GM23248 (cell line): ENCODE measurements around the gene OPCML. TPM values are rescaled to one million over a fixed set of nuclear protein-coding genes. Genes with fewer than 3 reads are reported as not detected.

Source experiments
- DNase-seq: peaks from one replicate; pipeline ENCODE4 v3.0.0-alpha.2; 2015
- H2AFZ ChIP-seq: fragments of 200-600 bp; sonication (generic); 2 replicates; pipeline ENCODE4 v1.6.1; 2016; ENCODE audit warnings: antibody characterized with exemption
- H3F3A ChIP-seq: fragments of 200-600 bp; sonication (generic); 2 replicates; pipeline ENCODE4 v1.6.1; 2016; ENCODE audit warnings: mild to moderate bottlenecking, antibody characterized with exemption, mixed run types; ENCODE audit not compliant: insufficient read depth
- H3K27ac ChIP-seq: fragments of 200-600 bp; sonication (generic); 2 replicates; pipeline ENCODE4 v1.5.1; 2016; ENCODE audit warnings: mild to moderate bottlenecking
- H3K27me3 ChIP-seq: fragments of 200-600 bp; sonication (generic); replicated peaks from 2 replicates; pipeline ENCODE4 v1.6.1; 2016; ENCODE audit warnings: mild to moderate bottlenecking; ENCODE audit not compliant: insufficient read depth
- H3K36me3 ChIP-seq: fragments of 200-600 bp; sonication (generic); 2 replicates; pipeline ENCODE4 v1.6.1; 2016; ENCODE audit warnings: low read depth, mild to moderate bottlenecking
- H3K4me1 ChIP-seq: fragments of 200-600 bp; sonication (generic); 2 replicates; pipeline ENCODE4 v1.6.1; 2016; ENCODE audit warnings: mild to moderate bottlenecking; ENCODE audit not compliant: insufficient read depth
- H3K4me2 ChIP-seq: fragments of 200-600 bp; sonication (generic); one replicate; pipeline ENCODE4 v1.6.1; 2016; ENCODE audit warnings: mild to moderate bottlenecking; ENCODE audit not compliant: unreplicated experiment
- H3K4me3 ChIP-seq: fragments of 200-600 bp; sonication (generic); 2 replicates; pipeline ENCODE4 v1.5.1; 2016; ENCODE audit warnings: mild to moderate bottlenecking
- H3K79me2 ChIP-seq: fragments of 200-600 bp; sonication (generic); 2 replicates; pipeline ENCODE4 v1.6.1; 2016; ENCODE audit warnings: mild to moderate bottlenecking; ENCODE audit not compliant: insufficient read depth
- H3K9ac ChIP-seq: fragments of 200-600 bp; sonication (generic); 2 replicates; pipeline ENCODE4 v1.6.1; 2016; ENCODE audit warnings: mild to moderate bottlenecking
- H3K9me2 ChIP-seq: fragments of 200-600 bp; sonication (generic); 2 replicates; pipeline ENCODE4 v1.6.1; 2016; ENCODE audit warnings: mixed run types, mild to moderate bottlenecking, moderate library complexity; ENCODE audit not compliant: insufficient read depth
- H3K9me3 ChIP-seq: fragments of 200-600 bp; sonication (generic); one replicate; pipeline ENCODE4 v1.6.1; 2017; ENCODE audit warnings: low read depth
- H4K20me1 ChIP-seq: fragments of 200-600 bp; sonication (generic); 2 replicates; pipeline ENCODE4 v1.6.0; 2016; ENCODE audit not compliant: insufficient read depth
- EZH2 ChIP-seq: fragments of 200-600 bp; sonication (generic); IDR thresholded peaks from 2 replicates; pipeline ENCODE4 v1.6.1; 2018; ENCODE audit warnings: antibody characterized with exemption, mild to moderate bottlenecking; ENCODE audit not compliant: insufficient read depth, poor library complexity, severe bottlenecking
- EZH2phosphoT487 ChIP-seq: fragments of 200-600 bp; sonication (generic); IDR thresholded peaks from 2 replicates; pipeline ENCODE4 v1.6.1; 2018; ENCODE audit warnings: antibody characterized with exemption, moderate library complexity, mild to moderate bottlenecking, low read depth; ENCODE audit not compliant: insufficient read depth
- whole genome bisulfite sequencing, 2 experiments: methylation state at CpG; one replicate each; pipeline ENCODE4 v1.1.6; 2015 to 2017; ENCODE audit warnings: low lambda C conversion rate in 2 of 2, low coverage in 1 of 2; ENCODE audit errors: missing lambda C conversion rate in 2 of 2; 5-methylcytosine and 5-hydroxymethylcytosine counted together
- in situ Hi-C: fragments of 300-500 bp; cut with MboI; formaldehyde crosslinking; loops from 2 replicates; pipeline ENCODE4 v1.15.0; 2020
- polyA plus RNA-seq: library from polyadenylated mRNA; unstranded; fragments of >200 nt; fragmentation: Nextera tagmentation; extraction: Ambion mirVana; gene quantifications from 2 replicates; pipeline ENCODE4 v1.2.1, GENCODE V29; 2016
- total RNA-seq: library from RNA; depleted of rRNA; stranded (reverse); fragments of >200 nt; shearing (Covaris generic); gene quantifications from 2 replicates; pipeline ENCODE4 v1.2.3, GENCODE V29; 2014

OPCML gene
- total and polyA plus RNA-seq, 2 experiments from 2014 or later: 0.69 to 1.6 TPM

DNA sequence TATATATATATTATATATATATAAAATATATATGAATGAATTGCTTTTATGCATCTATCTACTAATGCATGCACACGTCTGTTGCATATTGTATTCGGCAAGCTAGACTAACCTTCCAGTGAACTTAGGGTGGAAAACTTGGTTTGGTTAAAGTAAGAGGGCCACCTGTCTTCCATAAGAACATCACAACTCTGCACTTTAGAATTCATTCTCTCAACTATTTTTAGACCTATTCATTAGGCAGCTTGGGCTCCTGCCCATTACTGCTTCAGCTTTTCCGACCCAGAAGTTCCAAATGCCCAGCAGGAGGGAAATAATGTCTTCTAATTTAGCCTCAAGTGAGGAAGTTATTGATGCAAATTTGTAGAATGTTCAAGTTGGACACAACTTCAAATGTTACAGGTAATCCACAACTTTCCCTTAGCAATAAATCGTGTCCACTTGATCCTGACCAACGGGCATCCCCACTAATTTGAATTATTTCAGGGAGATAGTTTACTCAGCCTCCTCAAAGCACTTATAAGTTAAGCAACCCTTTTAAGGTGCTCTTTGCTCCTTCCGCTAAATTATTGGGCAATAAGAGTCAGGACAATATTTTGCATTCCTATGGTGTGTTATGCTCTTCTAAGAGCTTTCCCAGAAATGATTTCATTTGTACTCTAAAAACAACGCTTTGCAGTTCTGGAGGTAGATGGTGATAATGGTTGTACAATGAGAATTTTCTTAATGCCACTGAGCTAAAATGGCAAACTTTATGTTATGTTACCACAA is 132.3 kb downstream of the OPCML start:
- Histone ChIP-seq H3K9me3 (no peaks in the 10 kb centered on the region), H3K9me2 (no peaks in the 10 kb centered on the region), H3K4me1 (no peaks in the 10 kb centered on the region), H3K36me3 (no peaks in the 10 kb centered on the region), H3K27me3 (no peaks in the 10 kb centered on the region), H3K27ac (no peak overlapping the region), H3K9ac (no peak overlapping the region), H4K20me1 (no peaks in the 10 kb centered on the region), H3F3A (no peaks in the 10 kb centered on the region), H2AFZ (no peak overlapping the region), H3K4me3 (no peak overlapping the region), H3K79me2 (no peaks in the 10 kb centered on the region), H3K4me2 (no peak overlapping the region)
- no peak for DNase-seq
- 19 to 22% methylated on average over 7 of the region's 7 CpGs for WGBS, 2 experiments
- TF ChIP-seq EZH2: no peak
- TF ChIP-seq EZH2phosphoT487: no peak
- in situ Hi-C loops: no loop called here

DNA sequence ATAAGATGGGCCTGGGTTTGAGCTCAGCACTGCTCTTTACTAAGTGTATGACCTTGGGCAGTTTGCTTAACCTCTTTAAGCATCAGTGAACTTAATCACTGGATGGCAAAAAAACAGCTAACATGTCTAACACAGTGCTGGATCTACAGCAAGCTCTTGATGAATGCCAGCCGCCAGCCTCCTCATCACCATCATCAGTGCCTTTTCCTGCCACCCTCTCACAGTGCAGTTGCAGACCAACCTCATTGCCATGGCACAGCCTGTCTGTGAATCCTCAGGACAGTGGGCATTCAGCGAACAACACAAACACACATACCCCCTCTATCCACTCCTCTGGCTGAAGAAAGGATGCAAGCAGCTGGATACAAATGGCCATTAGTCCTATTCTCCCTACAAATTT is 133.0 kb downstream of the OPCML start:
- no peaks in the 10 kb centered on the region for H3K79me2 ChIP-seq
- no peak overlapping the region for H3K27ac ChIP-seq
- H3K4me3 ChIP-seq: no peak overlapping the region
- no peaks in the 10 kb centered on the region for H3K9me3 ChIP-seq
- DNase-seq: no peak
- TF ChIP-seq EZH2: no peak
- TF ChIP-seq EZH2phosphoT487: no peak
- H4K20me1 ChIP-seq: no peaks in the 10 kb centered on the region
- no peaks in the 10 kb centered on the region for H3F3A ChIP-seq
- no peaks in the 10 kb centered on the region for H3K9me2 ChIP-seq
- H3K9ac ChIP-seq: no peak overlapping the region
- 21% methylated on average over 2 of the region's 2 CpGs for WGBS, 2 experiments
- no peak overlapping the region for H3K4me2 ChIP-seq
- no peaks in the 10 kb centered on the region for H3K27me3 ChIP-seq
- no peak overlapping the region for H2AFZ ChIP-seq
- in situ Hi-C loops: no loop called here
- H3K36me3 ChIP-seq: no peaks in the 10 kb centered on the region
- H3K4me1 ChIP-seq: no peaks in the 10 kb centered on the region

DNA sequence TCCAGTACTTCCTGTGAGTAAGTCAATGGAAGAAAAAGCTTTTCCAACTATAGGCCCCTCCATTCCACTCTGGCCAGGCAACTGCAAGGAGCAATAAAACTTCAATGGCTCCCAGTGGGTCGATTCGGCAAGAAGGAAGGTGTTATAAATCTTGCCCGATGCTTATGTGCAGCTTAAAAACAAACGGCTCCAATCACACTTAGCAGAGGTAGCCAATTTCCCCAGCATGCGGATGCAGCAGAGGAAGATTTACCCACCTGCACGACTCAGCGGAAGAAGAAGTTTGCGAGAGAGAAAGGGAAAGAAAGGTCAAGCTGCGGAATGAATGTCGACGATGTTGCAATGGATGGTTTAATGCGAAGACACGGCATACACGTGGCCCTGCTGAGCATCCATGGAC is 141.5 kb downstream of the OPCML start:
- H3K9ac ChIP-seq: no peak overlapping the region
- no peaks in the 10 kb centered on the region for H3K9me3 ChIP-seq
- H3K79me2 ChIP-seq: no peaks in the 10 kb centered on the region
- no peaks in the 10 kb centered on the region for H3K27me3 ChIP-seq
- in situ Hi-C loops: no loop called here
- H3F3A ChIP-seq: no peaks in the 10 kb centered on the region
- H4K20me1 ChIP-seq: no peaks in the 10 kb centered on the region
- no peak overlapping the region for H3K27ac ChIP-seq
- no peak overlapping the region for H3K4me2 ChIP-seq
- H3K4me3 ChIP-seq: no peak overlapping the region
- DNase-seq: no peak
- no peak overlapping the region for H2AFZ ChIP-seq
- H3K36me3 ChIP-seq: no peaks in the 10 kb centered on the region
- H3K9me2 ChIP-seq: no peaks in the 10 kb centered on the region
- no peaks in the 10 kb centered on the region for H3K4me1 ChIP-seq
- no peak for TF ChIP-seq EZH2phosphoT487
- TF ChIP-seq EZH2: no peak
- 42 to 44% methylated on average over 14 of the region's 14 CpGs for WGBS, 2 experiments

DNA sequence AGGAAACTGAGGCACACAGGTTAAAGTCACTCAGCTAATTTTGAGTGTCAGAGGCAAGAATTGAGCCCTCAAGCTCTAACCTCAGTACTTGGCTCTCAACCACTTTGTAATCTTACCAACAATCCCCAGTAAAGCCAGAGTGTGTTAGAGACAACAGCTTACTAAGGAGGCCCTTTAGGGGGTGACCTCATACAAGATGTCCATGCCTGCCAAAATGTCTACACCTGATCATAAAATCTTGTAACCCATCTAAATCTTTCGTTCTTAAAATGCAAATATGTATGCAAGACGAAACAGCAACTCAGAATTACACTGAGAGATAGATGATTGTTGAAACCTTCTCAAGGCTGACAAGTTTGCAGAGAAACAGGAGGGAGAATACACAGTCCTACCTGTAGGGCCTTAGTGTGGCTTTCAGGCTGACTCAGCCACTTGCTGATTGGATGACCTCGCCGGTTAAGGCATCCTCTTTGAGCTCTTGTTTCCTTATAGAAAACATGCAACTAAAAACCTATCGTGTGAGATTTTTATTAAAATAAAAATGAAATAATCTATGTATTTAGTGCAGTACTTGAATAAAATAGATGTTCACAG is 143.2 kb downstream of the OPCML start:
- Histone ChIP-seq H3K9me2 (no peaks in the 10 kb centered on the region), H3K79me2 (no peaks in the 10 kb centered on the region), H3K27ac (no peak overlapping the region), H3F3A (no peaks in the 10 kb centered on the region), H3K9me3 (no peaks in the 10 kb centered on the region), H3K4me3 (no peak overlapping the region), H3K4me2 (no peak overlapping the region), H3K27me3 (no peaks in the 10 kb centered on the region), H3K9ac (no peak overlapping the region), H3K4me1 (no peaks in the 10 kb centered on the region), H3K36me3 (no peaks in the 10 kb centered on the region), H4K20me1 (no peaks in the 10 kb centered on the region), H2AFZ (no peak overlapping the region)
- WGBS, 2 experiments: 29 to 33% methylated on average over 5 of the region's 5 CpGs
- in situ Hi-C loops: no loop called here
- DNase-seq: no peak
- TF ChIP-seq EZH2phosphoT487 (no peak), EZH2 (no peak)
